ENCODE measurements around the gene RIT2.

RIT2 gene

DNA sequence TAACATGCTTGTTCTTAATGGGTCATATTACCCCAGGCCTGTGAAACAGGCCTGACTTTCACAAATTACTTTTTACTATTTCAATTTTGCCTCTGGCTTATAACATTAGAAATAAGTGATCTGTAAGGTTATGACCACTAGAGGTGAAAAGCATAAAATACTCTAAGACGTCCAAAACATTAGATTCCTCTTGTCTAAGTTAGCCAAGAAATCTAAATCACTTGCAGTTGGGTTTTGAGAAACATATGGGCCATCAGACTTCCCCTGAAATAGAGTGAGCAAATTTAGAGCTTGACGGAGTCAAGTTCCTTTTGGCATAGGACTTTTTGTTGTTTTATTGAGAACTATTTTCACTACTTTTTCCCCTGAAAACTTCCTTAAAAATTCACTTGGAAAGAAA, 32.7 kb upstream of the RIT2 start:
- TF ChIP-seq, protein P1, sequence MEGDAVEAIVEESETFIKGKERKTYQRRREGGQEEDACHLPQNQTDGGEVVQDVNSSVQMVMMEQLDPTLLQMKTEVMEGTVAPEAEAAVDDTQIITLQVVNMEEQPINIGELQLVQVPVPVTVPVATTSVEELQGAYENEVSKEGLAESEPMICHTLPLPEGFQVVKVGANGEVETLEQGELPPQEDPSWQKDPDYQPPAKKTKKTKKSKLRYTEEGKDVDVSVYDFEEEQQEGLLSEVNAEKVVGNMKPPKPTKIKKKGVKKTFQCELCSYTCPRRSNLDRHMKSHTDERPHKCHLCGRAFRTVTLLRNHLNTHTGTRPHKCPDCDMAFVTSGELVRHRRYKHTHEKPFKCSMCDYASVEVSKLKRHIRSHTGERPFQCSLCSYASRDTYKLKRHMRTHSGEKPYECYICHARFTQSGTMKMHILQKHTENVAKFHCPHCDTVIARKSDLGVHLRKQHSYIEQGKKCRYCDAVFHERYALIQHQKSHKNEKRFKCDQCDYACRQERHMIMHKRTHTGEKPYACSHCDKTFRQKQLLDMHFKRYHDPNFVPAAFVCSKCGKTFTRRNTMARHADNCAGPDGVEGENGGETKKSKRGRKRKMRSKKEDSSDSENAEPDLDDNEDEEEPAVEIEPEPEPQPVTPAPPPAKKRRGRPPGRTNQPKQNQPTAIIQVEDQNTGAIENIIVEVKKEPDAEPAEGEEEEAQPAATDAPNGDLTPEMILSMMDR (IDR thresholded peaks at IDR 0.05): no peak

DNA sequence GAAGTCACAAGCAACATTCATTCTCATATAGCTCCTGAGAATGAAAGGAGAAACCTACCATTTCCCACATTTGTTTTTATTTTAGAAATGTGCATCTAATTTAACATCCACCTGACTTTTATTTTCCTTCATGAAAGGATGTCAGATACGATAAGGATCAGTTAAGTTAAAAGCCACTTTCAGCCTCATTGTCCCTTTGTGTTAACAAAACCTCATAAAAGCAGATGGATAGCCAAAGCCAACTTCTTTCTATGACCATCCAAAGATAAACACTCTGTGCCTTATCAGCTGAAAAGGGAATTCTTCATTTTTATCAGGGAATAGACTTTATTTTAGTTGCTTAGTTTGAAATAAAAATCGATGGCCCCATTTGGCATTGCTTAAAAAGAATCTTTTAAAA, 25.7 kb upstream of the RIT2 start:
- TF ChIP-seq, protein P1 (IDR thresholded peaks at IDR 0.05): no peak

DNA sequence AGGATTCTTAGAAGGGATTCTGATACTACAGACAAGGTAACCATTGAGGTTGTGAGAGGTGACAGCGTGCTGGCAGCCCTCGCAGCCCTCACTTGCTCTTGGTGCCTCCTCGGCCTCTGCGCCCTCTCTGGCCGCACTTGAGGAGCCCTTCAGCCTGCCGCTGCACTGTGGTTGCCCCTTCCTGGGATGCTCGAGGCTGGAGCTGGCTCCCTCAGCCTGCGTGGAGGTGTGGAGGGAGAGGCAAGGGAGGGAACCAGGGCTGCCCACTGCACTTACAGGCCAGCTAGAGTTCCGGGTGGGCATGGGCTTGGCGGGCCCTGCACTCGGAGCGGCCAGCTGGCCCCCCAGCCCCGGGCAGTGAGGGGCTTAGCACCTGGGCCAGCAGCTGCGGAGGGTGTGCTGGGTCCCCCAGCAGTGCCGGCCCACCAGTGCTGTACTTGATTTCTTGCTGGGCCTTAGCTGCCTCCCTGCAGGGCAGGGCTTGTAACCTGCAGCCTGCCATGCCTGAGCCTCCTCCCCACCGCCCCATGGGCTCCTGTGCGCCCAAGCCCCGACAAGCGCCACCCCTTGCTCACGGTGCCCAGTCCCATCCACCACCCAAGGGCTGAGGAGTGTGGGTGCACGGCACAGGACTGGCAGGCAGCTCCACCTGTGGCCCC, 23.9 kb upstream of the RIT2 start:
- TF ChIP-seq, protein P1 (IDR thresholded peaks at IDR 0.05): no peak

DNA sequence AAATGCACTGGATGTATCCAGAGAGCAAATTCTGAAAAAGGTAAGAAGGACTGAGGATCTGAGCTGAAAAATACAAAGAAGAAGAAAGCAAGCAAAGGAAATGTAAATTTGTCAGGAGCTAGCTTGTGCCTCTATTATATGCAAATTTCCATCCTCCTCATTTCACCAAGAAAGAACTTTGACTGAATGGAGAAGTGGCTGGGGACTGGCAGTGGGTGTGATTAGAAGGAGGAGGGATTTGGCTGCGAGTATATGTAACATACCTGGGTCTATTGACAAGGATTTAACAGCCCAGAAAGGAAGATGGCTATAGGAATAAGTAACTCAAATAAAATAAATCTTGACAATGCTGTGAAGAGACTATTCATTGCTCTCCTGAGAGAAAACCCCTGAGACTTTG, 19.4 kb upstream of the RIT2 start:
- TF ChIP-seq, protein P1 (IDR thresholded peaks at IDR 0.05): no peak

DNA sequence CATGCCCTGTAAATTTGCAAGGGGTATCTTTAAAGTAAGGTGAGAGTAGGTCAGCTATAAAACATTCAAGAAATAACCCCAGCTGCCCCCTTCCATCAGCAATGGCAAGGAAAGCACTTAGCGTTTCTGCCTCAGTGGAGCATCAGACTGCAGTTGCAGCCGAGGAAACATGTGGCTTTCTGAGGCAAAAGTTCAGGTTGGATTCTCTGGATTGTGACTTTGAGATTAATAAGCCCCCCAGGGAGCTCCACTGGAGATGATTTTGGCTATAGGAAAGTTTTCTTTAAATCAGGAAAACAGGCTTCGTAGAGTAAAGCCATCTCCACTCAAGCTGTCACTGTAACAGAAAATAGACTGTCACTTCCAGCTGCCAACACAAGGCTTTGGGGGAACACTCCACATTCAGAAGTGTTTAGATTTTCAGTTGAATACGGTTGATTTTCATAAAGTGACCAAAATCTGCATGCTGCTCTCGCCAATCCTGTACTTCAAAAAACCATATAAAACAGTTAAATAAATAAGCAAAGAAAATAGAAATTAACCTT, 15.3 kb upstream of the RIT2 start:
- TF ChIP-seq, protein P1 (IDR thresholded peaks at IDR 0.05): no peak

DNA sequence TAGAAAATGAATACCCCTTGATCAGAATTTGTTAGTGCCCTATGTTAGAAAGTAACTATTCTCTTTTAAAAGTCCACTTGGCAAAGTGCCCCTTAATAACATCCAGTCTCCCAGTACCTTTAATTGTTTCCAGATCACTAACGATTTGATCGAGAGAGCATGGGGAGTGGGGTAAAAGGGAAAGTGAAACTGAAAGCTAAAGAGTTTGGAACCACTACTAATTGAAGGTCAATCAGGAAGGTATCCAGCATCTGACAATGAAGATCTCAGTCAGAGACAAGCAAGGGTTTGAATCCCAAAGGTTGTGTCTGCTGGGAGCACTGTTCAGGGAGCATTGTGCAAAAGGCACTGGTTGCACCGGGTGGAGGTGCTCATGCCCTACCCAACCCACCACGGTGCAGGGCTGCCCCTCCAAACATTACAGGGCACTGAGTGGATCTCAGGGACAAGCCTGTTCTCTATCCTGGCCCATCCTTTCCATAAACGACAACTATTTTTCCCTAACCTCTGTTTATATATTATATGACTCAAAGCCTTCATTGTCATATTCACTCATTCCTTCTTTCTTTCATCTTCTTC, 14.6 kb upstream of the RIT2 start:
- TF ChIP-seq, protein P1 (IDR thresholded peaks at IDR 0.05): no peak

DNA sequence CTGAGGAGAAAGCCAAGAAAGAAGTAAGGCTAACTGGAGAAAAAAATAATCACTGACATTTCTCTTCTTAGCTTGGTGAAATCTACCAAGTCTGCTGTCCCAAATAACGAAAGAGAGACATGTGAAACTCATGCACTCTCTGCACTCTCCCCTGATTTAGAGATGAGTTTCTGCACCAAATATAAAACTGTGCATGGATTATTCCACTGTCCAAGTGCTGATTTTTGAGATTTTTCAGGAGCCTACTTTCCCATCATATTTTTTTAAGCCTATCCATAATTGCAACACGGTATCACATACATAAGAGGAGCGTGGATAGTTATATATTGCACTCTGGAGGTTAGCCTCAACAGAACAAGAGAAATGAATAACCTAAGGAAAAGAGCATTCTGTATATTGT, 10.0 kb upstream of the RIT2 start:
- TF ChIP-seq, protein P1 (IDR thresholded peaks at IDR 0.05): no peak
